Right kidney (tissue), 1 donor: ENCODE measurements around the gene DAB2.
"Not testable (repeated sequence)": the region's sequence is repeated elsewhere in the genome, so short reads cannot be mapped to it uniquely, and the experiment has no call there.

Source experiments
- DNase-seq: peaks from one replicate; pipeline ENCODE4 v3.0.0-alpha.2; 2016

The DAB2 gene

GRCh38 chr5:39341896-39342295 is 82.9 kb downstream of the DAB2 start:
- DNase-seq = no peak

DNA sequence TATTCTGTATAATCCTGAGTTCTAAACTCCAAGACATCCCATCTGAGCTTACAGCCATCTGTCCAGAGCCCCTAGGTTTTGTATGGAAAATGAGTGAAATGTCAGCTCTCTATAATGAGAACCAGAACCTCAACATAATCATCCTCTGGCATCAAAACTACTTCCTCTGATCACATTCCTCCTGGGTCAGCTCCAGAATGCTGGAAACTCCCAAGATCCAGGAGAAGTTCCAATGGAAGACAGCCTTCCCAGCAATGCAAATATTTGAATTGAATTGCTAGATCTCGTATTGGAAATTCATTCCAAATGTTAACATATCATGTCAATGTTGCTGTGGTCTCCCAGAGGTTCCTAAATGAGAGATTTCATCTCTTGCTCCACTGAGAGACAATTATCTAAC is 84.3 kb downstream of the DAB2 start:
- no peak for DNase-seq

DNA sequence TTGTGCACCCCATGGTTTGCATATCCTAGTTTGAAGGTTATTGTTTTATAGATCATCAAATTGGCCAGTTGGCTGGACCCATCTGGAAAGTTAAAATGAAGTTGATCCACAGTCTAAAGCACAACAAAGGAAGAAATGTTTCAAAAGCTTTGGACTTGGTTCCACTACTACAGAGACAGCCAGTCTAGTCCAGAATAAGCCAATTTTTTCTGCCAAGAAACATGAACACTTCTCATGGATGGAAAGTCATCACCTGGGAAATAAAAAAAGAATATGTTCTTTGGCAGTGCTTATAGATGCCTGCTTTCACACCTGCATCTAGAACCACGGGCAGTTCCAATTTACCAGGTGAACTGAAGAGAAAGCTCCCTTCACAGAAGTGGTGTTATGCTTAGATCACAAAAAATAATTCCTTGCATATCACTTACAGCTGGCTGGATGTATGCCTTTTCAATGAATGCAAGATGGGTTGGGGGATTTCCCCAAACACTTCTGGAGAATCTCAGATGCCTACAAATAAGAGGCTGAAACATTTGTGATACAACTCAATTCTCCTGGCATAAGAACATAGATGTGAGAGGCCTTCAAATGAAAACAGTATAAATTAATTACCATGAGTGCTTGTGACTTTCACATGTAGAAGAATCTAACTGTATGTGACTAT is 87.4 kb downstream of the DAB2 start:
- DNase-seq = no peak

GRCh38 chr5:39334296-39334695 is 90.5 kb downstream of the DAB2 start:
- not testable (repeated sequence) for DNase-seq

DNA sequence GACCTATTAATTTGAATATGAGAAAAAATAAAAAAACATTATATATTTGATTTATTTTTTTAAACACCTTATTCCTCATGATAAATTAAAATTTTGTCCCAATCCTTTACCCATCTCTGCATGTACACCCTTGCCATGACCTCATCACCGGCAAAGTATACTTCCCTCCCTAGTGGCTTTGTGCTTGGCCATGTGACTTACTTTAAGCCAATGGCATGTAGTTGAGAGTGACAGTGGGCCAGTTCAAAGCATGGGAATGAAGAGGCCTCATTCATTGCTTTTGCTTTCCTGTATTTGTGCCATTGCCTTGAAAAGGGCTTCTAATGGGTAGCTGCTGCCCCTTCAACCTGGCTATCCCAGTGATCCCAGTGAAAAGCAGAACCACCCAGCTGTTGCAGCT is 91.7 kb downstream of the DAB2 start:
- DNase-seq = no peak

DNA sequence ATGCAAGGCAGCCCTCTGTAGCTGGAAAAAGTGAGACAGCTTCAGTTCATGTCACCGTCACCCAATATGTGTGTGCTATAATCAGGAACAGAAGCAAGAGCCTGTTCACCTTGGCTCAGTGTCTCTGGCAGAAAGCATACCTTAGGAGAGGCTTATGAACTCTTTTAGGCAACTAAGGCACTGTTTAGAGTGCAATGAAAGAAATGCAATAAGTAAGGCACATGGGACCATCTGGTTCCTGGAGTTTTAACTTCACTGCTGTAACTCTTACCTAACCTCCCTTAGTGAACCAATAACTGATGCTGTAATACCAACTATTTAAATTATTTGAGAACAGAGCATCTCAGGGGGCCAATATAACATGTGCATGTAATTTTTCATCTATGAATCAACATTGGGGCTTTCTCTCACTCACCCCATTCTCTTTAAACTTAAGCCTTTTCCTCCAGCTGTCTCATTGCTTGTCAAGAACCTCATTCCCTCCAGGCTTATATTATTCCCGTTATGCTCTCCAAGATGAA is 92.9 kb downstream of the DAB2 start:
- no peak for DNase-seq

DNA sequence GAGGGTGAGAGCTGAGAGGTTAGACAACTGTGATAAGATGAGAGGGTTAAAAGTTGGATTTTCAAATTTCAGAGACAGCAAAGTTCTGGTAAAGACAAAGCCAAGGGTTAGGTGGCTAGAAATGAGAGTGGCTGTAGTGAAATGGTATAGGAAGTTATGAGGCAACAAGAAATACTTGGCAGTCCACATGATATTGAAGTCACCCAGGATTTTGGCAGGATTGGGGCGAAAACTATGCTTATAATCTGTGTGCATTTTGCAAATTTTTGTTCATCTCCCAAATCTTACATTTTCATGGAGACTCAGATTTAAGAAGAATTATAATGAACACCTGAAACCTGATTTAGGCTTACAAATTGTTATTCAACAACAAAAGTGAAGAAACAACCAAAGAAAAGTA is 96.0 kb downstream of the DAB2 start:
- DNase-seq = no peak

- no peak for DNase-seq
Observed at GRCh38 chr5:39323542-39323941, 101.2 kb downstream of the DAB2 start.
